CD4-positive, alpha-beta memory T cell (primary cell): ENCODE measurements around the gene TEKT1. TPM values are rescaled to one million over a fixed set of nuclear protein-coding genes. Genes with fewer than 3 reads are reported as not detected.
"Not testable (repeated sequence)": the region's sequence is repeated elsewhere in the genome, so short reads cannot be mapped to it uniquely, and the experiment has no call there.

Source experiments
- CTCF ChIA-PET: fragments of 350-600 bp; sonication (Branson Sonifier 250); formaldehyde crosslinking; loops from one replicate; lab custom pipeline; 2021; ENCODE audit warnings: inconsistent platforms; ENCODE audit not compliant: partially characterized antibody; lab: Charles Lee
- POLR2A ChIA-PET: fragments of 350-600 bp; sonication (Branson Sonifier 250); formaldehyde crosslinking; loops from one replicate; lab custom pipeline; 2021; ENCODE audit not compliant: partially characterized antibody; lab: Charles Lee
- DNase-seq, 5 donors: peaks; one replicate each; pipeline versions ENCODE4 v3.0.0 to v3.0.0-alpha.2; 2020 to 2022; ENCODE audit warnings: mixed read lengths in 1 of 5
- H3K27ac ChIP-seq: one replicate; pipeline ENCODE4 v1.7.0; 2013; ENCODE audit warnings: low read depth, low read length
- H3K27me3 ChIP-seq: 2 replicates; pipeline ENCODE4 v1.7.0; 2013; ENCODE audit warnings: mild to moderate bottlenecking, low read length, moderate library complexity; ENCODE audit not compliant: insufficient read depth
- H3K36me3 ChIP-seq: 2 replicates; pipeline ENCODE4 v1.7.0; 2013; ENCODE audit warnings: mild to moderate bottlenecking, low read length, moderate library complexity; ENCODE audit not compliant: insufficient read depth
- H3K4me1 ChIP-seq: 2 replicates; pipeline ENCODE4 v1.7.0; 2013; ENCODE audit warnings: mild to moderate bottlenecking, low read length, moderate library complexity; ENCODE audit not compliant: insufficient read depth
- H3K4me3 ChIP-seq, 2 donors: one replicate each; pipeline ENCODE4 v1.7.0; 2013; ENCODE audit warnings: low read length in 2 of 2, mild to moderate bottlenecking in 1 of 2
- H3K9me3 ChIP-seq, 2 donors: one replicate each; pipeline ENCODE4 v1.7.0; 2013; ENCODE audit warnings: low read length in 2 of 2, control low read depth in 1 of 2; ENCODE audit not compliant: control insufficient read depth in 1 of 2
- H3K27ac Mint-ChIP-seq, 7 donors: one replicate each; pipeline ENCODE4 v1.8.0; 2020 to 2021; ENCODE audit warnings: mixed read lengths in 7 of 7, mild to moderate bottlenecking in 6 of 7, inconsistent platforms in 3 of 7, moderate library complexity in 3 of 7
- H3K27me3 Mint-ChIP-seq, 2 donors: one replicate each; pipeline ENCODE4 v1.8.0; 2020 to 2021; ENCODE audit warnings: mixed read lengths in 2 of 2
- H3K36me3 Mint-ChIP-seq, 2 donors: one replicate each; pipeline ENCODE4 v1.8.0; 2020 to 2021; ENCODE audit warnings: mixed read lengths in 2 of 2, inconsistent platforms in 1 of 2, mild to moderate bottlenecking in 1 of 2
- H3K4me1 Mint-ChIP-seq, 4 donors: one replicate each; pipeline ENCODE4 v1.8.0; 2020 to 2021; ENCODE audit warnings: mixed read lengths in 4 of 4, mild to moderate bottlenecking in 1 of 4
- H3K4me3 Mint-ChIP-seq, 8 donors: one replicate each; pipeline ENCODE4 v1.8.0; 2020 to 2021; ENCODE audit warnings: mixed read lengths in 8 of 8, mild to moderate bottlenecking in 7 of 8, moderate library complexity in 6 of 8, inconsistent platforms in 3 of 8
- H3K9me3 Mint-ChIP-seq, 8 donors: one replicate each; pipeline ENCODE4 v1.8.0; 2020 to 2021; ENCODE audit warnings: mixed read lengths in 8 of 8, mild to moderate bottlenecking in 5 of 8, inconsistent platforms in 3 of 8, moderate library complexity in 1 of 8
- intact Hi-C: fragments of 100-400 bp; cut with micrococcal nuclease; formaldehyde crosslinking; loops from one replicate; pipeline ENCODE4 v1.15.1; 2023
- polyA plus RNA-seq, 2 donors: library from polyadenylated mRNA; unstranded; fragments of 300-500 nt; fragmentation: Illumina TruSeq; gene quantifications; one replicate each; pipeline ENCODE4 v1.2.3, GENCODE V29; 2021
- total RNA-seq, 2 experiments: library from RNA; stranded (reverse); gene quantifications; one replicate each; pipeline ENCODE4 v1.2.3, GENCODE V29; 2021

TEKT1 gene
- total RNA-seq (not detected), polyA plus RNA-seq (not detected)

GRCh38 chr17:6831661-6832263, at the start of gene TEKT1:
Gene TEKT1 (minus strand): TSS chr17:6831729. CDS start chr17:6830376, 1,353 bp downstream.
- peak; percentile 75 to 83 (median 78) for DNase-seq
- Histone ChIP-seq H3K4me3 (peak within 1 kb of the TSS in 1 of 2 donors; percentile 35), H3K4me1 (peaks cover 13% of the 10 kb centered on the region), H3K9me3 (no peaks in the 10 kb centered on the region), H3K36me3 (no peaks in the 10 kb centered on the region), H3K27me3 (peaks cover 31% of the 10 kb centered on the region), H3K27ac (no peak within 1 kb of the TSS)
- H3K36me3 Mint-ChIP-seq = no peaks in the 10 kb centered on the region
- ChIA-PET CTCF (interaction anchor here (1.4 kb wide), 1 partner anchor 12 kb away, joined by 13 read pairs; no protein-coding TSS in a partner anchor), POLR2A (no interaction called here)
- intact Hi-C loops = no loop called here
- peak within 1 kb of the TSS; percentile 78 to 90 (median 85) for H3K4me3 Mint-ChIP-seq
- H3K4me1 Mint-ChIP-seq = peaks cover 6 to 20% (median 18%) of the 10 kb centered on the region in 4 donors
- H3K27me3 Mint-ChIP-seq = peaks cover 31 to 56% of the 10 kb centered on the region in 2 donors
- peaks cover 0 to 2% (median 0%) of the 10 kb centered on the region in 8 donors for H3K9me3 Mint-ChIP-seq
- H3K27ac Mint-ChIP-seq = peak within 1 kb of the TSS; percentile 68 to 96 (median 94)

DNA sequence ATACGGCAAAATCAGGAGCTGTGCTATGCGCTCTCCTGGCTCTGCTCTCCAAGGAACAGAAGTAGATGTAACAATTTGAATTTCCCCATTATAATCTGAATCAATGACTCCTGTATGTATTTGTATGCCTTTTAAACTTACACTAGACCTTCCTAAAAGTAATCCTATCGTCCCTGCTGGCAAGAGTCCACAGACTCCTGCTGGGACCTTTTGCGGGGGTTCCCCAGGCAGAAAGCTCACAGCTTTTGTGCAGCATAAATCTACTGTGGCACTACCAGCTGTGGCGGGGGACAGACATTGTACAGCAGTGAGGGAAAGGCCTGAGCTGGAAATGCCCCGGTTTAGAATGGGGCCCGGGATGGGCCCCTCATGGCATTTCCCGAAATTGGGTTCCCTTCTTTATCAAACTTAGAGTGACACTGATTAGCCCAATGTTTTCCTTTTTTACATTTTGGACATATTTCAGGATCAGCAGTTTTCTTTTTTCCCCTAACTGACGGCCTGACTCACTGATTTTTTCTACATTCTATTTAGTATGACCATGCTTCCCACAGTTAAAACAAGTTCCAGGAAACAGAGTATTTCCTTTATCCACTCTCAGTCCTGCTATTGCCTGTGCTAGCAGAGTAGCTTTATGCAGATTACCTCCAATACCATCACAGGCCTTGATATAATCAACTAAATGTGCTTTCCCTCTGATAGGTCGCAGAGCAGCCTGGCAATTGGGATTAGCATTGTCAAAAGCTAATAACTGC, 47.9 kb upstream of the TEKT1 start:
- H3K36me3 Mint-ChIP-seq, H3K4me3 ChIP-seq, POLR2A ChIA-PET, H3K36me3 ChIP-seq, H3K27ac Mint-ChIP-seq, H3K9me3 ChIP-seq, H3K4me1 Mint-ChIP-seq, H3K27ac ChIP-seq, CTCF ChIA-PET, H3K4me3 Mint-ChIP-seq, H3K4me1 ChIP-seq, DNase-seq, intact Hi-C loops, H3K27me3 ChIP-seq: not testable (repeated sequence)
- Mint-ChIP-seq H3K9me3 (peaks cover 2 to 29% (median 21%) of the 10 kb centered on the region in 8 donors), H3K27me3 (peaks cover 11 to 46% of the 10 kb centered on the region in 2 donors)

DNA sequence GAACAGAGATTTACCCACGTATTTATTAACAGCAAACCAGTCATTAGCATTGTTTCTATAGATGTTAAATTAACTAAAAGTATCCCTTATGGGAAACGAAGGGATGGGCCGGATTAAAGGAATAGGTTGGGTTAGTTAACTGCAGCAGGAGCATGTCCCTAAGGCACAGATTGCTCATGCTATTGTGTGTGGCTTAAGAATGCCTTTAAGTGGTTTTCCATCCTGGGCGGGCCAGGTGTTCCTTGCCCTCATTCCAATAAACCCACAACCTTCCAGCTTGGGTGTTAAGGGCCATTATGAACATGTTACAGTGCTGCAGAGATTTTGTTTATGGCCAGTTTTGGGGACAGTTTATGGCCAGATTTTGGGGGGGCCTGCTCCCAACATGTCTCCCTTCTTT, 43.7 kb upstream of the TEKT1 start:
- H3K4me3 Mint-ChIP-seq, intact Hi-C loops, H3K27ac ChIP-seq, H3K4me1 ChIP-seq, H3K9me3 ChIP-seq, H3K36me3 Mint-ChIP-seq, H3K9me3 Mint-ChIP-seq, H3K4me1 Mint-ChIP-seq, H3K36me3 ChIP-seq, H3K27ac Mint-ChIP-seq, POLR2A ChIA-PET, DNase-seq, H3K4me3 ChIP-seq, H3K27me3 ChIP-seq: not testable (repeated sequence)
- CTCF ChIA-PET = interaction anchor here (1.7 kb wide), 1 partner anchor 40 kb away, joined by 5 read pairs; no protein-coding TSS in a partner anchor
- peaks cover 18 to 46% of the 10 kb centered on the region in 2 donors for H3K27me3 Mint-ChIP-seq

DNA sequence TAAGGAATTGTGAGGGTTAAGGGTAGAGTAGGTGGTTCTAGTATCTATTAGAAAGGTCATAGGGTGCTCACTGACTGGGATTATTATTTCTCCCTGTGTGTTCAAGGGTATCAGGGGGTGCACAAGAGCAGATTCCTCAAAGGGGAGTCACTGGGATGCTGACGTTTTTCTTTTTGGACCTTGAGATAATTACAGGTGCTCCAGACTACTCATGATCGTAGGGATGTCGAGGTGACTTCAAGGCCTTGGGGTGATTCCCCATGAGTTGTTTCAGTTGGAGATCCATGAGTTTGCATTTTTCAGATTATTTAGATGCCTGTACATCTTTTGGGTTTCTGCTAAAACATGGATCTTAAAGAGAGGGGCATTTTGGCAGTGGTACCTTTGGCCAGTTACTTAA, 41.4 kb upstream of the TEKT1 start:
- ChIA-PET CTCF (no interaction called here), POLR2A (no interaction called here)
- intact Hi-C loops = no loop called here
- H3K4me3 Mint-ChIP-seq = no peak overlapping the region
- peaks cover 13 to 32% of the 10 kb centered on the region in 2 donors for H3K27me3 Mint-ChIP-seq
- Histone ChIP-seq H3K27ac (no peak overlapping the region), H3K4me1 (no peaks in the 10 kb centered on the region), H3K9me3 (no peaks in the 10 kb centered on the region), H3K4me3 (no peak overlapping the region), H3K36me3 (no peaks in the 10 kb centered on the region), H3K27me3 (no peaks in the 10 kb centered on the region)
- no peaks in the 10 kb centered on the region for H3K9me3 Mint-ChIP-seq
- H3K27ac Mint-ChIP-seq = no peak overlapping the region
- H3K4me1 Mint-ChIP-seq = no peaks in the 10 kb centered on the region
- H3K36me3 Mint-ChIP-seq = no peaks in the 10 kb centered on the region
- DNase-seq = no peak

DNA sequence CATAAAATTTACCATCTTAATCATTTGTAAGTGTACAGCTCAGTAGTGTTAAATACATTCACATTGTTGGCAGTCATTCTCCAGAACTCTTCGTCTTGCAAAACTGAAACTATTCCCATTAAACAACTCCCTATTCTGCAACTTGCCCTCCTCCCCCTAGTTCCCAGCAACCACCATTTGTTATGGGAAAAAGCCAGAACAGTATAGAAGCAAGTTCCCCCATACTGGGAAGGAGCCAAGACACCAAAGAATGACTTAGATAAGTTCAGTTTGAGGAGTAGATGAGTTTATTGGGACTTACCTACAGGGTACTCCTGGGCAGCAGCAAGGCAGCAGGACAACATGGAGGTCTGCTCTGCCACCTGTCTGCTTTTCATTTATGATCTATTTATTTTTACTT, 39.3 kb upstream of the TEKT1 start:
- H3K27me3 Mint-ChIP-seq = peaks cover 12 to 27% of the 10 kb centered on the region in 2 donors
- H3K4me1 ChIP-seq = no peaks in the 10 kb centered on the region
- H3K4me3 Mint-ChIP-seq = no peak overlapping the region

GRCh38 chr17:6868582-6868981, 37.1 kb upstream of the TEKT1 start:
- no peak overlapping the region for H3K4me3 Mint-ChIP-seq
- no peak overlapping the region for H3K27ac ChIP-seq
- no peaks in the 10 kb centered on the region for H3K9me3 Mint-ChIP-seq
- H3K27ac Mint-ChIP-seq = no peak overlapping the region
- H3K27me3 Mint-ChIP-seq = peaks cover 15 to 18% of the 10 kb centered on the region in 2 donors
- no peak overlapping the region for H3K4me3 ChIP-seq
- H3K9me3 ChIP-seq = no peaks in the 10 kb centered on the region
- intact Hi-C loops = no loop called here
- no peaks in the 10 kb centered on the region for H3K4me1 Mint-ChIP-seq
- no peaks in the 10 kb centered on the region for H3K36me3 Mint-ChIP-seq
- ChIA-PET POLR2A (interaction anchor here (0.9 kb wide), 1 partner anchor 13 kb away, joined by 3 read pairs; no protein-coding TSS in a partner anchor), CTCF (interaction anchor here (1.0 kb wide), 1 partner anchor 43 kb away, joined by 3 read pairs; no protein-coding TSS in a partner anchor)
- H3K4me1 ChIP-seq = no peaks in the 10 kb centered on the region
- DNase-seq = no peak
- H3K27me3 ChIP-seq = no peaks in the 10 kb centered on the region
- no peaks in the 10 kb centered on the region for H3K36me3 ChIP-seq

More for the DNA sequence above, 39.3 kb upstream of the TEKT1 start:
- no peak overlapping the region for H3K27ac Mint-ChIP-seq
- no peaks in the 10 kb centered on the region for H3K36me3 Mint-ChIP-seq
- no peaks in the 10 kb centered on the region for H3K9me3 Mint-ChIP-seq
- POLR2A ChIA-PET = no interaction called here
- no peak overlapping the region for H3K27ac ChIP-seq
- CTCF ChIA-PET = interaction anchor here (1.5 kb wide), 1 partner anchor 27 kb away, joined by 3 read pairs; no protein-coding TSS in a partner anchor
- no peaks in the 10 kb centered on the region for H3K36me3 ChIP-seq
- no peaks in the 10 kb centered on the region for H3K27me3 ChIP-seq
- H3K9me3 ChIP-seq = no peaks in the 10 kb centered on the region
- no peaks in the 10 kb centered on the region for H3K4me1 Mint-ChIP-seq
- DNase-seq = no peak
- intact Hi-C loops = no loop called here
- no peak overlapping the region for H3K4me3 ChIP-seq

DNA sequence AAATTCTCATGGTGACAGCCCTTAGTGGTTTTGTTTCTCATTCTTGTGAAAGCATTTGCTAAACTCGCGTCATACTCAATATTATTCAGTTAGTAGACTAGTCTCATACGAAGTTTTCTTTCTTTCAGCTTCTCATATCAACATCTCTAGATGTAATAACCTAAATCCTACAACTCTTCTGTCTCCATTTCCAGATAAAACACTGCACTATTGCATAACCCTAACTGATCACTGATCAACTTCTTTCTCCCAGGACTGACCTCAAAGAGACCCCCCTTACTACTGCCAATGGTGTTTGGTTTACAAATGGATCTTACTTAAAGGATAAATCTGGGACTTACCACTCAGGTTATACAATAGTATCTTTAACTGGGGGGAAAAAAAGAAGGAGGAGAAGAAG, 36.3 kb upstream of the TEKT1 start:
- Histone ChIP-seq H3K4me3 (no peak overlapping the region), H3K27ac (no peak overlapping the region), H3K9me3 (no peaks in the 10 kb centered on the region), H3K4me1 (no peaks in the 10 kb centered on the region), H3K27me3 (no peaks in the 10 kb centered on the region), H3K36me3 (no peaks in the 10 kb centered on the region)
- Mint-ChIP-seq H3K4me1 (no peaks in the 10 kb centered on the region), H3K4me3 (no peak overlapping the region), H3K27ac (no peak overlapping the region), H3K36me3 (no peaks in the 10 kb centered on the region), H3K27me3 (peaks cover 14 to 23% of the 10 kb centered on the region in 2 donors), H3K9me3 (no peaks in the 10 kb centered on the region)
- intact Hi-C loops = no loop called here
- CTCF ChIA-PET = interaction anchor here (1.0 kb wide), 1 partner anchor 43 kb away, joined by 3 read pairs; no protein-coding TSS in a partner anchor
- POLR2A ChIA-PET = interaction anchor here (0.9 kb wide), 1 partner anchor 12 kb away, joined by 3 read pairs; no protein-coding TSS in a partner anchor
- no peak for DNase-seq
